Activated T-helper 1 cell treated with anti-CD3 and anti-CD28 coated beads, Interleukin-2, amount 50 U/mL, for 16 hours (primary cell): ENCODE measurements around the gene TNFRSF8.
"Not testable (repeated sequence)": the region's sequence is repeated elsewhere in the genome, so short reads cannot be mapped to it uniquely, and the experiment has no call there.

Experiments used
- DNase-seq, 2 donors: peaks; one replicate each; pipeline ENCODE4 v3.0.0-alpha.2; 2020; ENCODE audit warnings: low read depth in 1 of 2, low spot score in 1 of 2

TNFRSF8 gene

DNA sequence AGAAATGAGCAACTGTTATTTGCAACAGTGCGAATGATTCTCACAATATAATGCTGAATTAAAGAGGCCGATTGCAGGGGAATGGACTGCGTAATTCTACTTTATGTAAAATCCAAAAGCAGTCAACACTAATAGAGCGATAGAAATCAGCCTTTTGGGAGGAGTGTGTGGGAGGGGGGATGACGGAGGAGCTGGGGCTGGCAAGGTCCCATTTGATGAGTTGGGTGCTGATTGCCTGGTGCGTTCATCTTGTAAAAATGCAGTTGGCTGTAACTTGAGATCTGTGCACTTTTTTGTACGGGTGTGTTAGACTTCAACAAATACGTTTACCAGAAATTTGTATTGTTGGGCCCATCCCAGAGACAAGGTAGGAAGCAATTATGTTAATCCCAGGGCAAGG lies 20.7 kb downstream of the TNFRSF8 start:
- no peak for DNase-seq

DNA sequence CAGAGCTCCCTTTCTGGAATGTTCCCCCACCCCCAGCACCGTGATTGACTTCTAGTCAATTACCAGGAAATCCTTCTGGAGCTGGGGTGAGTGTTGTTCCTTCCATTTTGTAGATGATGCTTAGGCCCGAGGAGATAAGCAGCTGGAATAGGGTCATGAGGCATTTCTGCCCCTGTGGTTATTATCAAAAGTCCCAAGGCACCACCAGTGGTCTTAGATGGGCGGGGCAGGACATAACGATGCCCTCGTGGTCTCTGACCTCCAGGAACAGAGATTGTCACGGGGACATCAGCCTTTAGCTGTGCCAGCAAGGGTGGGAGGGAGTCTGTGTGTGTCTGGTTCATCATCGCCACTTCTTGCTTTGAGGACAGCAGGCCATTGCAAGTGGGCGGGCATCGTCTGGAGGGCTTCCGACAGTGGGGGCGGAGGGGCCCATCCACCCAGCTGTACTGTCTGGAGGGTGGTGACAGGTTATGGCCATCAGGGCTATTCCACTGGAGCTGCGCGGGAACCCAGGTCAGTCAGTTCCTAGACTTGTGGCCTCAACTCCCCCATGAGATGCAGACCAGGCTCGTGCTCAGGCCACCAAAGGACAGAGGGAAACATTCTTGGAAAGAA lies 22.6 kb downstream of the TNFRSF8 start:
- no peak for DNase-seq

DNA sequence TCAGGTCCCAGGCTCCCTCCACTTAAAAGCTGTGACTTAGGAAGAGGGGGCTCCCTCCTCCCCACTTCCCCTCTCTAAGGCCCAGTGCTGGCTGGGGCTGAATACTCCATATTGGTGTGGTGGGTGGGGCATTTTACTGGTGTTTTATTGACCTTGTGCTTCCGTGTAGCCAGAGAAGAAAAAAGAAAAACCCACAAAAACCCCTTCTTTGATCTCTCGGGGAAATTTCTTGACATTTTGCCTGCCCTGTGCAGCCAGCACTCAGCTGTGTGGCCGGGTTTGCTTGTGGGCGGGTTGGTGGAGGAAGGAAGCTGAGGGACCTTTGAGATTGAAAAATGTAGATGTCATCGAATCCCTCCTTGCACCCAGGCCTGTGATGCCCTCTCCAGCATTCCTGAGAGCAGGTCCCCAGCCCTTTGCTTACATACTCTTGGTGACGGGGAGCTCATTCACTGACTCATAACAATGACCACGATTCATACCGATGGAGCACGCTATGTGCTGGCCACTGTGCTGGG lies 24.8 kb downstream of the TNFRSF8 start:
- no peak for DNase-seq

DNA sequence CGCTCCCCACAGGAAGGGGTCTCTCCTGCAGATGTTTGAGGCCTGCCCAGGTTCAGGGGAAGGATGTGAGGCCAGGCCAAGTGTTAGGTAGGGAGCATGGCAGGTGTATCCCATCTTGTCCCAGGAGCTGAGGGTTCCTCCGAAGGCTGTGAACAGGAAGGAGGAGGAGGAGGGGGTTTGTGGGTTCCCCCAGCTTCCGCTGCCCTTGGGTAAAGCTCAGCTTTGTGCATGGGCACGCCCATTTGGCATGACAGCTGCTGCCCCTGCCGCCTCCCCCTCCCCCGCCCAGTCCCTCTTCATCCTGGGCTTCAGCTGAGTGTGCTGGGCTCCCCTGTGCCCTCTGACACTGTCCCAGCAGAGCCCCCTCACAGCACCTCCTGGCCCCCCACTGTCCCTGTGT lies 25.5 kb downstream of the TNFRSF8 start:
- no peak for DNase-seq

DNA sequence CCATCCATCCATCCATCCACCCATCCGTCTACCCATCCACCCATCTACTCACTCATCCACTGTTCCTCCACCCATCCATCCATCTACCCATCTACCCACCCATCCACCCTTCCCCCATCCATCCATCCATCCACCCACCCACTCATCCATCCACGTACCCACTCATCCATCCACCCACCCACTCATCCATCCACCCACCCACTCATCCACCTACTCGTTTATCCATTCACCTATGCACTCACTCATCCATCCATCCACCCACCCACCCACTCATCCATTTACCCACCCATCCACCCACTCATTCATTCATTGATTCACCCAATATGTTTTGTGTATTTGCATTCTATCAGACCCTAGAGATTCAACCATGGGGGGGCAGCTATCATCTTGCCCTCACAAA lies 27.2 kb downstream of the TNFRSF8 start:
- no peak for DNase-seq

DNA sequence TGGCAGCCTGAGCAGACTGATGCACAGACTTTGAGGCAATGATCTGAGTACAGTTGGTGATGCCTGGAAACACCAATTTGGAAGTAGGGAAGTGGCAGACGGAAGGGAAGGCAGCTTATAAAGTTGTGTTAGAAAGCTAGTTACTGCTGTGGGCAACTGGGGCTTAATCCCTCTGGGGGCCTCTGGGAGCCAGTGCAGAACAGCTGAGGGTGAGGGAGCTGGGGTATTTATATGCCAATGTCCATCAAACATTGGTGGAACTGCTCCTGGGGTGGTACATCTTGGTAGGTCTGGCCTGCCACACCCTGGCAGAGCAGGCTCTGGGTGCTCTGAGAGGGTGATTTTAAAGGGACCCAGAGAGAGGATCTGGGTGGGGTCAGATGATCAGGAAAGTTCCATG lies 28.1 kb downstream of the TNFRSF8 start:
- no peak for DNase-seq

DNA sequence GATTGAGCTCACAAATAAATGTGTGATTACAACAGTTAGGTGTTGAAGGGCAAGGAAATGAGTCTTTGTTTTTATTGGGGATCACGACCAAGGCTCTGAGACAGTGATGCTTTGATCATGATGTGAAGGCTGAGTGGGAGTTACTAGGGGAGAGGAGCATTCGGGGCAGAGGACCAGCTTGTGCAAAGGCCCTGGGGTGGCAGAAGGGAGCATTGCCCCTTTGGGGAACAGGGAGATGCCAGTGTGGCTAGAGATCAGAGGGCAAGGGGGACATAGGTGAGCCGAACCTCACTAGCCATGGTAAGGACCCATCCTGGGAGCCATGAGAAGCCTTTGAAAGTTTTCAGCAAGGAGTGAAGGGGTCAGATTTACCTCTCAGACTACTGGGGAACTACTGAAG lies 31.1 kb downstream of the TNFRSF8 start:
- DNase-seq = no peak

DNA sequence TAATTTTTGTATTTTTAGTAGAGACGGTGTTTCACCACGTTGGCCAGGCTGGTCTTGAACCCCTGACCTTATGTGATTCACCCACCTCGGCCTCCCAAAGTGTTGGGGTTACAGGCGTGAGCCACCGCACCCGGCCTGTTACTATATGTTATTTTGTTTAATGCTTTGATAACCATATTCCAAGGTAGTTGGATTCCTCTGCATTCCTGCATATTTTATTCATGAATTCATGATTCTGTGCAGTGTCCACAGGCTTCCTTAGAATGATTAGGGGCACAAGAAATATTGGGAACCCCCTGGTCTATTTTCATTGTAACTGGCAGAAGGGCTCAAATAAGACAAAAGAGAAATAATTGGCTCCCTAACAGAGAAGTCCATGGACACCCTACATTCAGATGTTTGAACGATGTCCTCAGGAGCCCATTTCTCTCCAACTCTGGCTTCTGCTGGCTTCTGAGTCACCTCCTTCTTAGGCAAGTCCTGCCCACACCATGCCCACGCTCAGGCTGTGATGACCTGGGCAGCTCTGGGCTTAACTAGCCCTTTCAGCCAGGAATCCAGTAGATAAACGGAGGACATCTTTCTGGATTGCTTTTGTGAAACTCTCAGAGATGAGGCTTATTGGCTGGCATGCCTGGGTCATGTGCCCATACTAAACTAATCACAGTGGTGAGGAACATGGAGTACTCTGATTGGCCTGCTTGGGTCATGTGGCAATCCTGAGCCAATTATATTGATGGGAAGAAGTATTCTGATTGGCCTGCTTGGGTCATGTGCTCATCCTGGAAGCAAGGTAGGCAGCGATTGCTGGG lies 32.6 kb downstream of the TNFRSF8 start:
- no peak for DNase-seq

DNA sequence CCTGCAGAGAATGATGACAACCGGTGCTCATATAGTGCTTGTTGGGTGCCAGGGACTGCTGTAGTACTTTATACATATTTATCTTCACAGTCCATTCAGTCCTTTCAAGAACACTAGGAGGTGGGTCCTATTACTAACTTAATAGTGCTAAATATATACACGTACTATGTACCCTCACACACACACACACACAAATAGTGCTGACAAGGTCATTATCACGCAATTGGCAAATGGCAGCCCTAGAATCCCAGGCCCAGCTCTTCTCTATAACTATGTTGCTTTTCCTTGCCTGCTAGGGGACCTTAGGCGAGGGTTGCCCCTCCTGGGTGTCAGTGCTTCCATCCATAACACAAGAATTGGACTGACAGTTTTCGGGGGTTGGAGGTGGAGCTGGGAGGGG lies 33.5 kb downstream of the TNFRSF8 start:
- DNase-seq = no peak

DNA sequence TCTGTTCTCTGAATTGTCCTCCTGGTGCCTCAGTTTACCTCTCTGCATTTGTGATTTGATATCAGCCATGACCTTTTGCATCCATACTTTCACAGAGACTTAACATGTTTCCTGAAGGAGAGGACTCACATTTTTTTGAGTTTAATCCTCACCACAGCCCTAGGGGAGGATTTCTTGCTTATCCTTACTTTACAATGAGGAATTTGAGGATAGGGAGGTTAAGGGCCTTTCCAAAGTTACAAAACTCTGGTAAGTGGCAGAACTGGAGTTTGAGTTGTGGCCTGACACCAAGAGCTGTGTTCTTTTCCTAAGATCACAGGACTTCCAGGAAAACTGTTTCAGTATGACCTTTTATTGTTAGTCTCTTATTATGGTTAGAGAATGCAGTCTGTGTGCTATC lies 34.2 kb downstream of the TNFRSF8 start:
- DNase-seq = no peak

DNA sequence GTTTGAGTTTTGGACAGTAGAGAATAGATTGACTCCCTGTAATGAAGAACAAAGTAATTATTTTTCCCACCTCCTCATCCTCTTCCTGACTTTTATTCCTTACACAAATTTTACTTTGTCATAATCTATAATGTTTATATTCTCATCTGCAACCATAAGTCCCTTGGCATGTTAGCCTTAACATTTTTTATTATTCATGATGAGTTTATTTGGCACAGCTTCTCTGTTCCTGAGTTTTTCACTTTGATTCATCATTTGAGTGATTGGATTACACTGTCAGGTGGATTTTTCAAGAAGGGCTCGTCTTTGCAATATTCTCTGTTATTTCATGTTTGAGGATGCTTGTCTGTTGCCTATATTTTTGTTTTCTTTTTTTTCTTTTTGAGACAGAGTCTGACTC lies 35.7 kb downstream of the TNFRSF8 start:
- DNase-seq = no peak

DNA sequence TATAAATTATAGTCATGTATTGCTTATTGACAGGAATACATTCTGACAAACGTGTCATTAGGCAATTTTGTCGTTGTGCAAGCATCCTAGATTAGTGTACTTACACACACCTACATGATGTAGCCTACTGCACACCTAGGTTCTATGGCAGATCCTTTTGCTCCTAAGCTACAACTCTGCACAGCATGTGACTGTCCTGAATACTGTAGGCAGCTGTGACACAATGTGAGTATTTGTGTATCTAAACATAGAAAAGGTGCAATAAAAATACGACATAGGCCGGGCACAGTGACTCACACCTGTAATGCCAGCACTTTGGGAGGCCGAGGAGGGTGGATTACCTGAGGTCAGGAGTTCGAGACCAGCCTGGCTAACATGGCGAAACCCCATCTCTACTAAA lies 36.5 kb downstream of the TNFRSF8 start:
- DNase-seq = no peak

DNA sequence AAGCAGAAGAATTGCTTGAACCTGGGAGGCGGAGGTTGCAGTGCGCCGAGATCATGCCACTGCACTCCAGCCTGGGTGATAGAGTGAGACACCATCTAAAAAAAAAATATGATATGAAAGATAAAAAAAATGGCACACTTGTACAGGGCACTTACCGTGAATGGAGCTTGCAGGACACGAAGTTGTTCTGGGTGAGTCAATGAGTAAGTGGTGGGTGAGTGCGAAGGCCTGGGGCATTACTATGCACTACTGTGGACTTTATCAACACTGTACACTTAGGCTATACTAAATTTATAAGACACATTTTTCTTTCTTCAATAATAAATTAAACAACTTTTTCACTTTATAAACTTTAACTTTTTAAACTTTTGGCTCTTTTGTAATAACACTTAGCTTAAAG lies 37.0 kb downstream of the TNFRSF8 start:
- DNase-seq = no peak

DNA sequence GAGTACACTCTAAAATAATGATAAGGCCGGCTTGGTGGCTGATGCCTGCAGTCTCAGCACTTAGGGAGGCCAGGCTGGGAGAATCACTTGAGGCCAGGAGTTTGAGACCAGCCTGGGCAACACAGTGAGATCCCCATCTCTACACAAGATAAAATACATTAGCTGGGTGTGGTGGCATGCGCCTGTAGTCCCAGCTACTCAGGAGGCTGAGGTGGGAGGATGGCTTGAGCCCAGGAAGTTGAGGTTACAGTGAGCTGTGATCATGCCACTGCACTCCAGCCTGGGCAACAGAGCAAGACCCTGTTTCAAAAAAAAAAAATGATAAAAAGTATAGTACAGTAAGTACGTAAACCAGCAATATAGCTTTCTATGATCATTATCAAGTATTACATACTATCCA lies 38.0 kb downstream of the TNFRSF8 start:
- not testable (repeated sequence) for DNase-seq

DNA sequence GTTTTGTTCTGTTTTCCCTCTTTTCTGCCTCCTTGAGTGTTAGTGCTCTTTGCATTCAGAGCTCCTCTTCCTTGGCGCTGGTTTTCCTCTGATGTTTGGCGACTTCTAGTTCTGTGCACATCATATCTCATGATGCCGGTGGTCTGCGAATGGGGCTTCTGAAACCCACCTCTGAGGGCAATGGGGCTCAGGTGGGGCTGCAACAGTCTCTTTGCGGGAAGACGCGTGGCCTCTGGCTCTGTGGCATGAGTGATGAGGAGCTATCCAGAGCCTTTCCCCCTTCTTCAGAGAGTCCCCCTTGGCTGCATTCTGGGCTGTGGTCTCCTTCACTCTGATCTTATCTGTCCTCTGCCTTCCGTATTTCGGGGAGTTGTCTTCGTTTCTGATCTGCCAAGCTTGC lies 39.0 kb downstream of the TNFRSF8 start:
- DNase-seq = no peak

DNA sequence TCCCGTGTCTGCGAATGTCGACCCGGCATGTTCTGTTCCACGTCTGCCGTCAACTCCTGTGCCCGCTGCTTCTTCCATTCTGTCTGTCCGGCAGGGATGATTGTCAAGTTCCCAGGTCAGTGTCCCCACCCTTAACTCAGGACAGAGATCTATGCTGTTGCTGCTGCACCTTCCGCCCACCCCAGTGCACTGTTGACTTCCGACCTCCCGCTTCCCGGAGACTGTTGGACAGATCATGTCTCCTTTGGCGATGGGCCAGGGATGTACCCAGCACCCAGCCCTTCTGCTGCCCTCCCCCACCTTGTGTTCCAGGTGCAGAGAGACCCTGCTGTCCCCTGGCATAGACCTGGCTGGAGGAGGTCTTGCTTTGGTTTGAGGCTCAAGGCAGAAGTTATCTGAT lies 41.3 kb downstream of the TNFRSF8 start:
- DNase-seq = no peak

DNA sequence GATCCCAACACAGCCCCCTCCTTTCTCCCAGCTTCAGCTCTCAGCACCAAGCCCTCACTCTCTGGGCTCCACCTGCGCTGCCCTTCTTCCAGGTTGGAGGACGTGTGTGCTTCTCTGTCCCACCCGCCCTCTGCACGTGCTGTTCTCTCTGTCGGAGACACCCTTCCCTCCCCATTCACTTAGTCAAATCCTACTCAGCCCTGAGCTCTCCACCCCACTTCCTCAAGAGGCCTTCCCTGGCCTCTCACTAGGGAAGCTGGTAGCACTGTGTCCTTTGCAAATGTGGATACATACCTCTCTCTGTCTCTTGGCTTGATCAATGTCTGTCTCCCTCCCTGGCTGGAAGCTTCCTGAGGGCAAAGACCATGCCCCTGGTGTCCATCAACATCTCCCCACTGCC lies 43.0 kb downstream of the TNFRSF8 start:
- DNase-seq = no peak

DNA sequence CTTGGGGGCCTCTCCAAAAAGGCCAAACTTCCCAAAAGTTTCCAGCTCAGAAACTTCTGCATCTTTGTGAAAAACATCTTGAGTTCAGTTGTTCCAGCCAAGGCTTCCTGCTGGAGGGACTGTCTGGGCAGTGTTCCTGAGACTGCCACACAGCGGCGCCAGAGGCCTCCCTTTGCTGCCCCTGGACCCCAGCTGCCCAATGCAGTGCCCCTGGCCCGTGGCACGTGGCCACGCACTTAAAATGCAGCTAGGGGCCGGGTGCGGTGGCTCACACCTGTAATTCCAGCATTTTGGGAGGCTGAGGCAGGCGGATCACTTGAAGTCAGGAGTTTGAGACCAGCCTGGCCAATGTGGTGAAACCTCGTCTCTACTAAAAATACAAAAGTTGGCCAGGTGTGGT lies 43.8 kb downstream of the TNFRSF8 start:
- not testable (repeated sequence) for DNase-seq

DNA sequence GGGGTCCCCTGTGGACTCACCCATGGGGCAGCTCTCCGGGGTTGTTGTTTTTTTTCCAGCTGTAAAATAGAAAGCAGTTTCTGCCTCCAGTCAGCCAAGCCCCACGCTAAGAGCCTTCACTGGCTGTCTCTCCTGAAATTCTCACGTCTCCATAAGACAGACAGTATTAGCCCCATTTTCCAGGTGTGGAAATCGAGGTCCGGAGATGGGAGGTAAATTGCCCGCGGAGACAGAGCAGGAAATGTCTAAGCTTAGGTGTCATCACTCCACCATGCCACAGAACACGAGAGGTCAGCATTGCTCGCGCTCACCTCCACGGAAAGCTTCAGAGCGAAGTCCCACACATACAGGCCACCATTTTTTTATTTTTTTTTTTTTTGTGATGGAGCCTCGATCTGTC lies 44.6 kb downstream of the TNFRSF8 start:
- no peak for DNase-seq

DNA sequence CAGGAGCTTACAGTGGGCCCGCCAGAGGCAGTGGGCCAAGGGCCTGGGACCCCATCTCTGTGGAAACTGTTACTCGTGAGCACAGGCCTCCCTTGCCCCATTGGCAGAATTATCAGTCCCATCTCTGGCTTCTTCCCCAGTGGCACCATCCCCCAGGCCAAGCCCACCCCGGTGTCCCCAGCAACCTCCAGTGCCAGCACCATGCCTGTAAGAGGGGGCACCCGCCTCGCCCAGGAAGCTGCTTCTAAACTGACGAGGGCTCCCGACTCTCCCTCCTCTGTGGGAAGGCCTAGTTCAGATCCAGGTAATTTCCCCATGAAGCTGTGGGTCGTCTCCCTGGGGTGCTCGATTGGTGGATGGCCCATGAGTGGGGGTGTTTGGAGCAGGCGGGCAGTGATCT lies 46.8 kb downstream of the TNFRSF8 start:
- DNase-seq = no peak

DNA sequence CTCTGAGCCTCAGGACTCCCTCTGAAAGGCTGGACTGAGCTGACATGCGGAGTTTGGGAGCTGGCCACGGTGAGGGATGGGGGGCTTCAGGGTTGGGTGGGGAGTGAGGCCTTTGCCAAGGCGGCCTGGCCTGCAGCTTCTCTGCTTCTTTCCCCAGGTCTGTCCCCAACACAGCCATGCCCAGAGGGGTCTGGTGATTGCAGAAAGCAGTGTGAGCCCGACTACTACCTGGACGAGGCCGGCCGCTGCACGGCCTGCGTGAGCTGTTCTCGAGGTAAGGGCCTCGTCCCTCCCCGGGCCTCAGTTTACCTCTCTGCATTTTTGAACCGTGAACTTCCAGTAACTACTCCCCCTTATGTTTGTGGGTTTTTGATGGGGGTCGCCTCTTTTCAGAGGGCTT lies 48.6 kb downstream of the TNFRSF8 start:
- no peak for DNase-seq

DNA sequence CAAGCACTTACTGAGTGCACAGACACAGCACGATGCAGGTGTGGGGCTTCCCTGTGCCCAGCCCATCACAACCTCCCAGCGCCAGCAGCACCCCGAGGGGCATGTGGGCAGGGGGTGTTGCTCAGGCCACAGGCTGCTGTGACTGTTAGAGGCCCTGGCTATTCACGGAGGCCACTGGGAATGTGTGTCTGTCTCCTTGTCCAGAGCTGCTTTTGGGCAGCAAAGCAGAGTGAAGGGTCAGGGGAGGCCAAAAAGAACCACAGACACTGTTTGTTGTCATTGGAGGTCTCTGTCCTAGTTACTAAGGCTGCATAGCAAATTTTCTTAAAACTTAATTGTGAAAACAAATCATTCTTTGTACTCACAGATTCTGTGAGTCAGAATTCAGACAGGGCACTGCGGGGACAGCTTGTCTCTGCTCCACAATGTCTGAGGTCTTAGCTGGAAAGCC lies 49.6 kb downstream of the TNFRSF8 start:
- DNase-seq = no peak
